UCSD-AML1 (cell line): ENCODE measurements around the gene GRAMD2B.
"Not testable (repeated sequence)": the region's sequence is repeated elsewhere in the genome, so short reads cannot be mapped to it uniquely, and the experiment has no call there.

Experiments used
- DNase-seq: peaks from one replicate; lab custom pipeline; 2025; ENCODE audit not compliant: unreplicated experiment; lab: John Stamatoyannopoulos, UW

Gene GRAMD2B

DNA sequence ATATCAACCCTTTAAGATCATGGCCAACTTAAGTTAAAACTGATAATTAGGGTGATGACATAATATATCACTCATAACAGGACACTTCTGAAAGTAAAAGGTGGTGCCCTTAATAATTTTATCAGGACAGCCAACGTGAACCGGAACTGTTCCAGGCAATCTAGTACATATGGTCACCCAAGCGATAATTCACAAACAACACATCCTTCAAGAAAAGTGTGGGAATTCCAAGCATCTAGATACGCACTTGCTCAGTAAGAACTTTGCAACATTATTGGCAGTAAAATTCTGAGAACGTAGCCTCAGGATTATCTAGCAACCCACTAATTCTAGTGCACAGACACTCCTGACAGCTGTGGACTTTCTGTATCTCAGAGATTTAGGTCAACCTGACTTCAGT, 86.1 kb downstream of the GRAMD2B start:
- DNase-seq, result no peak

- no peak for DNase-seq
Observed at GRCh38 chr5:126511961-126512360, 88.8 kb downstream of the GRAMD2B start.

GRCh38 chr5:126512451-126512850, 89.2 kb downstream of the GRAMD2B start:
- no peak for DNase-seq

- no peak for DNase-seq
Observed at GRCh38 chr5:126513302-126513701, 90.1 kb downstream of the GRAMD2B start.

GRCh38 chr5:126513703-126514102, 90.5 kb downstream of the GRAMD2B start:
- DNase-seq, result no peak

- no peak for DNase-seq
Observed at GRCh38 chr5:126514131-126514557, 90.9 kb downstream of the GRAMD2B start.

DNA sequence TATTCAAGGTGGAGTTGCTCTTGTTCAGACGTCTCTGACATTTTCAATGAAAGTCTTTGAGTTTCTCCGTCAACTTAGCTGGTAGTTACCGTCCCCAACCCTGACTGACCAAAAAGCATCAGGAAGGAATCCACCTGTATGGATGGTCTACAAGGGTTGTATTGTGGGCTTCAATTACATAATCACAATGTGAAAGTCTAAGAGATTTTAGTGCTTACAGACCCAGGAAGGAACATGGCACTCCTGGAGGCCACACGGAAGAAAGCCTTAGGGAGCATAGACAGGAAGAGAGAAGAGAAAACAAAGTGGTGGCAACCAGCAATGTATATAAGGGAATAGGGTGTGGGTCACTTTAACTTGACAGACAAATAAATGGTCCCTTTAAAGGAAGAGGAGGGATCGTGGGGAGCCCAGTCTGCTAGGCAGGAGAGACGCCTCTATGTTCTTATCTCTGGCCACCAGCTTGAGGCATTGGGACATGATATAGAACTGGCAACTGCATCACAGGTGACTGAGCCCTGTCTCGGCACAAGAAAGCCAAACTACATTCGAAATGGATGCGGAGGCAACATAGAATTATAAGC, 91.4 kb downstream of the GRAMD2B start:
- DNase-seq, result no peak

GRCh38 chr5:126515337-126515736, 92.1 kb downstream of the GRAMD2B start:
- no peak for DNase-seq

DNA sequence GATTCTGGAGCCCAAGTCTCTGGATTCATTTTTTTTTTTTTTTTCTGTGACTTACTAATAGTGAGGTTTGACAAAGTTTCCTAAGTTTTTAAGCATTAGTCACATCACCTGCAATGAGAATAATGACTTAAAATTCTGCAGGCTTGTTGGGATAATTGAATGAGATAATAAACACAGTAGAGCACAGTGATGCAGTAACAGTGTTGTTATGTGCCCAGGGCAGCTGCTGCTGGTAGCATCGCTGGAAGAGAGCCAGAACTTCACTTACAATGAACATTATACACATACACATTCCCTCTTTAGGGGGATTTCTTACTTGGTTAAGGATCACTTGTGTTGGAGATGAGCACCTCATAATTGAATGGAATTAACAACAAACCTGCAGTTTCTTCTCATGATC, 92.9 kb downstream of the GRAMD2B start:
- no peak for DNase-seq

GRCh38 chr5:126516852-126517251, 93.6 kb downstream of the GRAMD2B start:
- DNase-seq, result no peak

DNA sequence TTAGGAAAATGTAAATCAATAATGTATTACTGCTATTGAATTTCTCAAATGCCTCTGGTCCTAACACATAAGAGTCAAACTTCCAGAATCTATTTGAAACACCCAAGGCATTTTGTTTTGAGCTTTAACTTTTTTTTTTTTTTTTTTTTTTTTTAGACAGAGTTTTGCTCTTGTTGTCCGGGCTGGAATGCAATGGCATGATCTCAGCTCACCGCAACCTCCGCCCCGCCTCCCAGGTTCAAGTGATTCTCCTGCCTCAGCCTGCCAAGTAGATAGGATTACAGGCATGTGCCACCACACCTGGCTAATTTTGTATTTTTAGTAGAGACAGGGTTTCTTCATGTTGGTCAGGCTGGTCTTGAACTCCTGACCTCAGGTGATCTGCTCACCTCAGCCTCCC, 96.0 kb downstream of the GRAMD2B start:
- not testable (repeated sequence) for DNase-seq

- no peak for DNase-seq
Observed at GRCh38 chr5:126519637-126520592, 96.7 kb downstream of the GRAMD2B start.

DNA sequence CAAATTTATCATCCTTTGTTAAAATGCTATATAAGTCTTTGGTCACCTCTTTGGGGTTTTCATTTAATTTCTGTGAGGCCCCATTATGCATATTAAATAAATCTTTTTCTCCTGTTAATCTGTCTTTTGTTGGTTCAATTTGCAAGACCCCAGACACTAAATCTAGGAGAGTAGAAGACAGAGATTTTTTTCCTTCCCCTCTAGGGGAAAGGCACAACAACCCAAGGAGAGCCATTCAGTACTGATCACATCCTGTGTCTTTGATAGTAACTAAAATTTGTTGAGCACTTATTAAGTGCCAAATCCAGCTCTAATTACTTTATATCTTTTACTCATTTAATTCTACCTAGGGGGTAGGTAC, 97.4 kb downstream of the GRAMD2B start:
- no peak for DNase-seq

DNA sequence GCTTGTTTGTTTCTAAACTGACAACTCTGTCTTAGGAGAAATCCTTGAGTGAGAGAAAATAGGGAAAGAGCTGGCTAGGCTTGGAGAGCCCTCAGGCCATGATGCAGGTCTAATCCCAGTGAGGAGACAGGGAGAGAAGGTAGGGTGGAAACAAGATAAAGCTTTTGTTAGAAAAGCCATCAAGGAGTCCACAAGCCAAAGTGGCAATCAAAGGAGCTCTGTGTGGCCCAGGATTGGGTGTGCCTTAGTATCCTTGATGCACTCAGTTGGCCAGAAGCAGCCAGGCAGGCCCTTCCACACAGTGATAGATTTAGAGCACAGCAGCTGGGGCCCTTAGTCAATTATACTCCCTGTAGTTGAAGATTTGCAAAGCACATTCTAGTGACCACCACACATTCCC, 97.9 kb downstream of the GRAMD2B start:
- no peak for DNase-seq

GRCh38 chr5:126523818-126524510, 100.8 kb downstream of the GRAMD2B start:
- DNase-seq, result no peak

GRCh38 chr5:126525630-126526245, 102.5 kb downstream of the GRAMD2B start:
- DNase-seq, result peak; percentile 24

GRCh38 chr5:126526493-126526892, 103.3 kb downstream of the GRAMD2B start:
- no peak for DNase-seq

DNA sequence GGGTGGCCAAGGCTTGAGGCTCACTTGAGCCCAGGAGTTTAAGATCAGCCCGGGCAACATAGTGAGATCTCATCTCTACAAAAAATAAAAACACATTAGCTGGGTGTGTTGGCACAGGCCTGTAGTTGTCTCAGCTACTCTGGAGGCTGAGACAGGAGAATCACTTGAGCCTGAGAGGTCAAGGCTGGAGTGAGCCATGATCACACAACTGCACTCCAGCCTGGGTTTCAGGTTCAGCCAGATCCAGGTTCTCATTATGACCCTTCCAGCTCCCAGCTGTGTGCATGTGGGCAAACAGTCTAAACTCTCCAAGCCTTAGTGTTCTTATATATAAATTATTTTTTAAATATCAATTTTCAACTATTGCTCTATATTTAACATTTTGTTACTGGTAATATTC, 103.9 kb downstream of the GRAMD2B start:
- DNase-seq, result no peak

DNA sequence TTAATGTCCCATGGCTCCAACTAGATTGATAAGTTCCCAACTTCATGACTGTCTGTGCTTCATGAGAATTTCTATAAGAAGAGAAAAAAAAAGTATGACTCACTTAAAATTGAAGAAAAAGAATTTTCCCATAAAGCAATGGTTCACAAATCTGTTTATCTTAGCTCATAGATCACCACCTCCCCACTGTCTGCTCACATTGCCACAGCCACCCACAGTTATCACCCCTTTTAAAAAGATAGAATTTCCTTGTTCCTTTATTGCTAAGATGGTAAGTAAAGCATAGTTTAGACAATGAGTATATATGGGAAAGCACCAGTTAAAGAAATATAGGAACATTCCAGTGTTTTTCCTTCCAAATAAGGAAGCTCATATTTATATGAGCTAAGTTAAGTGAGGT, 104.7 kb downstream of the GRAMD2B start:
- DNase-seq, result no peak

GRCh38 chr5:126531543-126532120, 108.4 kb downstream of the GRAMD2B start:
- no peak for DNase-seq

DNA sequence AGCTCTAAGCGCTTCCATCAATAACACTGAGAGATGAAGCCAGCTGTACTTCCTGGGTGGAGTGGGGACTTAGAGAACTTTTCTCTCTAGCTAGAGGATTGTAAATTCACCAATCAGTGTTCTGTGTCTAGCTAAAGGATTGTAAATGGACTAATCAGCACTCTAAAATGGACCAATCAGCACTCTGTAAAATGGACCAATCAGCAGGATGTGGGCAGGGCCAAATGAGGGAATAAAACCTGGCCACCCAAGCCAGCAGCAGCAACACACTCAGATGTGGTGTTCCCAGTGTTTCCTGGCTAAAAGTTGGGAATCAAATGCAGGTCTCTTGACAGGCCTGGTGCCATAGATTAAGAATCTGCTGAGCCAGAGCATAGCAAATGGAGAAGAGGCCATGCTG, 111.3 kb downstream of the GRAMD2B start:
- no peak for DNase-seq
